ENCODE results near the gene XBP1.
"Not testable (repeated sequence)": the region's sequence is repeated elsewhere in the genome, so short reads cannot be mapped to it uniquely, and the experiment has no call there.

Gene XBP1

GRCh38 chr22:28830441-28830840 lies 30.1 kb upstream of the XBP1 start:
- DNase-seq (ENCODE audit: insufficient read length) (no peak), FAIRE-seq (no peak)
- TF ChIP-seq POLR2AphosphoS5 (IDR thresholded peaks at IDR 0.05; ENCODE audit: low read depth, low read length): no peak
- no peak for TF ChIP-seq TAF1 (IDR thresholded peaks at IDR 0.05; ENCODE audit: borderline replicate concordance, low read depth, low read length)
- TF ChIP-seq POLR2A (IDR thresholded peaks at IDR 0.05; ENCODE audit: low read depth, low read length): no peak

- TF ChIP-seq TAF1 (IDR thresholded peaks at IDR 0.05; ENCODE audit: borderline replicate concordance, low read depth, low read length): no peak
- TF ChIP-seq POLR2AphosphoS5 (IDR thresholded peaks at IDR 0.05; ENCODE audit: low read depth, low read length): no peak
- no peak for TF ChIP-seq POLR2A (IDR thresholded peaks at IDR 0.05; ENCODE audit: low read depth, low read length)
- FAIRE-seq (peak; percentile 93), DNase-seq (ENCODE audit: insufficient read length) (peak; percentile 58)
Observed at GRCh38 chr22:28829358-28830181, 29.2 kb upstream of the XBP1 start.

GRCh38 chr22:28826921-28827320 lies 26.6 kb upstream of the XBP1 start:
- DNase-seq (ENCODE audit: insufficient read length) (no peak), FAIRE-seq (no peak)
- no peak for TF ChIP-seq POLR2AphosphoS5 (IDR thresholded peaks at IDR 0.05; ENCODE audit: low read depth, low read length)
- TF ChIP-seq POLR2A (IDR thresholded peaks at IDR 0.05; ENCODE audit: low read depth, low read length): no peak
- no peak for TF ChIP-seq TAF1 (IDR thresholded peaks at IDR 0.05; ENCODE audit: borderline replicate concordance, low read depth, low read length)

GRCh38 chr22:28826430-28826829 lies 26.1 kb upstream of the XBP1 start:
- DNase-seq (ENCODE audit: insufficient read length); FAIRE-seq: not testable (repeated sequence)

- not testable (repeated sequence) for DNase-seq (ENCODE audit: insufficient read length); FAIRE-seq
Observed at GRCh38 chr22:28824455-28824854, 24.1 kb upstream of the XBP1 start.

GRCh38 chr22:28822930-28823551 lies 22.7 kb upstream of the XBP1 start:
- FAIRE-seq (no peak), DNase-seq (ENCODE audit: insufficient read length) (no peak)
- no peak for TF ChIP-seq POLR2AphosphoS5 (IDR thresholded peaks at IDR 0.05; ENCODE audit: low read depth, low read length)
- no peak for TF ChIP-seq TAF1 (IDR thresholded peaks at IDR 0.05; ENCODE audit: borderline replicate concordance, low read depth, low read length)
- TF ChIP-seq POLR2A (IDR thresholded peaks at IDR 0.05; ENCODE audit: low read depth, low read length): no peak

- FAIRE-seq (no peak), DNase-seq (ENCODE audit: insufficient read length) (no peak)
- no peak for TF ChIP-seq TAF1 (IDR thresholded peaks at IDR 0.05; ENCODE audit: borderline replicate concordance, low read depth, low read length)
Observed at GRCh38 chr22:28821452-28821851, 21.1 kb upstream of the XBP1 start.

- TF ChIP-seq POLR2AphosphoS5 (IDR thresholded peaks at IDR 0.05; ENCODE audit: low read depth, low read length): no peak
- TF ChIP-seq POLR2A (IDR thresholded peaks at IDR 0.05; ENCODE audit: low read depth, low read length): no peak
- no peak for TF ChIP-seq TAF1 (IDR thresholded peaks at IDR 0.05; ENCODE audit: borderline replicate concordance, low read depth, low read length)
- DNase-seq (ENCODE audit: insufficient read length): no peak
- no peak for FAIRE-seq
Observed at GRCh38 chr22:28820885-28821284, 20.5 kb upstream of the XBP1 start.

- FAIRE-seq (no peak), DNase-seq (ENCODE audit: insufficient read length) (no peak)
- TF ChIP-seq POLR2AphosphoS5 (IDR thresholded peaks at IDR 0.05; ENCODE audit: low read depth, low read length) (no peak), TAF1 (IDR thresholded peaks at IDR 0.05; ENCODE audit: borderline replicate concordance, low read depth, low read length) (no peak)
Observed at GRCh38 chr22:28819253-28820096, 19.1 kb upstream of the XBP1 start.

- TF ChIP-seq POLR2AphosphoS5 (IDR thresholded peaks at IDR 0.05; ENCODE audit: low read depth, low read length) (no peak), TAF1 (IDR thresholded peaks at IDR 0.05; ENCODE audit: borderline replicate concordance, low read depth, low read length) (no peak), POLR2A (IDR thresholded peaks at IDR 0.05; ENCODE audit: low read depth, low read length) (no peak)
- FAIRE-seq (peak; percentile 60), DNase-seq (ENCODE audit: insufficient read length) (no peak)
Observed at GRCh38 chr22:28817919-28818859, 17.8 kb upstream of the XBP1 start.

- DNase-seq (ENCODE audit: insufficient read length) (no peak), FAIRE-seq (no peak)
- TF ChIP-seq TAF1 (IDR thresholded peaks at IDR 0.05; ENCODE audit: borderline replicate concordance, low read depth, low read length): no peak
- TF ChIP-seq POLR2A (IDR thresholded peaks at IDR 0.05; ENCODE audit: low read depth, low read length): no peak
- no peak for TF ChIP-seq POLR2AphosphoS5 (IDR thresholded peaks at IDR 0.05; ENCODE audit: low read depth, low read length)
Observed at GRCh38 chr22:28817064-28817463, 16.7 kb upstream of the XBP1 start.

Data from GM12892 (cell line).